Right cardiac atrium (tissue), 5 donors: ENCODE data around the gene AGAP2. TPM values are rescaled to one million over a fixed set of nuclear protein-coding genes. Genes with fewer than 3 reads are reported as not detected.

Experiments used
- ATAC-seq, 2 donors: fragments of 200-7000 bp; cut with Tn5 transposase; one replicate each; pipeline versions ENCODE4 v1.8.0 to v1.9.1; 2020; ENCODE audit warnings: moderate library complexity in 2 of 2, mild to moderate bottlenecking in 1 of 2
- DNase-seq, 3 donors: peaks; one replicate each; pipeline ENCODE4 v3.0.0-alpha.2; 2020
- H3K27ac ChIP-seq: one replicate; pipeline ENCODE4 v1.5.1; 2013; ENCODE audit warnings: mild to moderate bottlenecking, low read length, control low read depth, moderate library complexity
- H3K27me3 ChIP-seq: one replicate; pipeline ENCODE4 v1.6.1; 2013; ENCODE audit not compliant: control insufficient read depth, insufficient read depth
- H3K4me1 ChIP-seq: one replicate; pipeline ENCODE4 v1.6.1; 2013; ENCODE audit warnings: low read length; ENCODE audit not compliant: control insufficient read depth, insufficient read depth
- H3K4me3 ChIP-seq: one replicate; pipeline ENCODE4 v1.5.1; 2013; ENCODE audit warnings: low read length, control low read depth
- H3K9me3 ChIP-seq: one replicate; pipeline ENCODE4 v1.6.1; 2013; ENCODE audit warnings: low read length; ENCODE audit not compliant: control insufficient read depth
- WGBS: extraction: QIAGEN DNeasy Blood & Tissue Kit; methylation state at CpG from one replicate; pipeline ENCODE4 v1.1.7; 2013; 5-methylcytosine and 5-hydroxymethylcytosine counted together
- intact Hi-C, 4 donors: fragments of 100-400 bp; cut with DNase I; formaldehyde crosslinking; loops; one replicate each; pipeline versions ENCODE4 v1.11.0 to v1.14.0; 2022 to 2023
- polyA plus RNA-seq: library from polyadenylated mRNA; stranded (reverse); fragments of 200-250 nt; gene quantifications from one replicate; pipeline ENCODE4 v1.2.3, GENCODE V29; 2013
- total RNA-seq, 4 donors: library from RNA; stranded (reverse); fragmentation: NEBNext Ultra II Directional; extraction: Animal tissue kit (Norgen Biotek cat#: 25700); gene quantifications; one replicate each; pipeline ENCODE4 v1.2.1, GENCODE V29; 2021
- donor health status: healthy with polysubstance abuse.
- donor health status: DM: no; HTN: yes; CAD: no.
- donor health status: DM: no; HTN: no; CAD: no.
- donor health status: DM: no; HTN: yes; CAD: no; lungs with severe emphysema.
- donor health status: DM: yes; HTN: yes; CAD: no.

Gene AGAP2
- total and polyA plus RNA-seq, 5 donors: 0.53 to 1.7 (median 0.74) TPM

- Histone ChIP-seq H3K4me1 (no peaks in the 10 kb centered on the region), H3K4me3 (no peak overlapping the region), H3K27ac (no peak overlapping the region), H3K27me3 (no peaks in the 10 kb centered on the region), H3K9me3 (no peaks in the 10 kb centered on the region)
- ATAC-seq: no peak
- no peak for DNase-seq
- intact Hi-C loops: no loop called here
- WGBS: 42% methylated on average over 3 of the region's 3 CpGs
These were observed 20.9 kb upstream of the AGAP2 start for GRCh38 chr12:57759360-57759980.

- intact Hi-C loops: no loop called here
- H3K4me1 ChIP-seq: no peaks in the 10 kb centered on the region
- no peaks in the 10 kb centered on the region for H3K9me3 ChIP-seq
- DNase-seq: no peak
- no peak overlapping the region for H3K4me3 ChIP-seq
- 93% methylated on average over 25 of the region's 25 CpGs for WGBS
- no peaks in the 10 kb centered on the region for H3K27me3 ChIP-seq
- H3K27ac ChIP-seq: no peak overlapping the region
- no peak for ATAC-seq
These were observed 20.2 kb upstream of the AGAP2 start for GRCh38 chr12:57758552-57759359.

DNA sequence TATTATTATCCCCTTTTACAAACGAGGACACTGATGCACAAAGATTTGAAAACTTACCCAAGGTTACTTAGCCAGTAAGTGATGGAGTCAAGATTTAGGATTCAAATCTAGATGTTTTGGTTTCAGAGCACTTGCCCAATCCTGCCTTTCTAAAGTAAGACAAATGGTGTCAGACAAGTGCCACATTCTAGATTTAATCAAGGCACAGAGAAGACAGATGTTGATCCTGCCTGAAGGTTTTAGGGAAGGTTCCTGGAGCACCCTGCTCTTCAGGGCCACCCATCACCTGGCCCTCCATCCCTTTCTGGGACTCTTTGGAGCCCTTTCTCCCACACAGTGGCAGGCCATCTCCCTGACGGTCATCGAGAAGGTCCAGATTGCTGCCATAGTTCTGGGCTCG is 19.2 kb upstream of the AGAP2 start:
- no peaks in the 10 kb centered on the region for H3K9me3 ChIP-seq
- 91% methylated on average over 4 of the region's 4 CpGs for WGBS
- intact Hi-C loops: no loop called here
- no peaks in the 10 kb centered on the region for H3K4me1 ChIP-seq
- ATAC-seq (no peak), DNase-seq (no peak)
- no peak overlapping the region for H3K27ac ChIP-seq
- no peaks in the 10 kb centered on the region for H3K27me3 ChIP-seq
- H3K4me3 ChIP-seq: no peak overlapping the region

GRCh38 chr12:57756406-57757341 is 18.1 kb upstream of the AGAP2 start:
- peak overlapping the region; percentile 97 for H3K4me3 ChIP-seq
- DNase-seq (peak in 2 of 3 donors; percentile 72 to 79), ATAC-seq (no peak)
- 50% methylated on average over 22 of the region's 22 CpGs for WGBS
- intact Hi-C loops: no loop called here
- no peaks in the 10 kb centered on the region for H3K9me3 ChIP-seq
- no peaks in the 10 kb centered on the region for H3K27me3 ChIP-seq
- no peaks in the 10 kb centered on the region for H3K4me1 ChIP-seq
- no peak overlapping the region for H3K27ac ChIP-seq

GRCh38 chr12:57755454-57756372 is 17.2 kb upstream of the AGAP2 start:
- Histone ChIP-seq H3K27me3 (no peaks in the 10 kb centered on the region), H3K4me3 (peak overlapping the region; percentile 97), H3K9me3 (no peaks in the 10 kb centered on the region), H3K4me1 (peaks cover 2% of the 10 kb centered on the region), H3K27ac (no peak overlapping the region)
- WGBS: 2% methylated on average over 76 of the region's 76 CpGs
- intact Hi-C loops: no loop called here
- no peak for ATAC-seq
- peak in 2 of 3 donors; percentile 74 for DNase-seq

- H3K4me3 ChIP-seq: peak overlapping the region; percentile 97
- intact Hi-C loops: no loop called here
- under 1% methylated on average over 33 of the region's 34 CpGs for WGBS
- ATAC-seq (no peak), DNase-seq (peak in 1 of 3 donors; percentile 75)
- H3K27me3 ChIP-seq: no peaks in the 10 kb centered on the region
- no peak overlapping the region for H3K27ac ChIP-seq
- peaks cover 2% of the 10 kb centered on the region for H3K4me1 ChIP-seq
- no peaks in the 10 kb centered on the region for H3K9me3 ChIP-seq
These were observed 16.6 kb upstream of the AGAP2 start for GRCh38 chr12:57755194-57755453.

- Histone ChIP-seq H3K27me3 (no peaks in the 10 kb centered on the region), H3K4me1 (peaks cover 2% of the 10 kb centered on the region), H3K4me3 (peak within 1 kb of the TSS; percentile 97), H3K27ac (no peak within 1 kb of the TSS), H3K9me3 (no peaks in the 10 kb centered on the region)
- intact Hi-C loops: no loop called here
- DNase-seq (peak; percentile 57 to 86 (median 84)), ATAC-seq (peak in 1 of 2 donors; percentile 2)
- 1% methylated on average over 41 of the region's 41 CpGs for WGBS
These were observed 16.1 kb upstream of the AGAP2 start, which contains the start of gene MARCHF9 for GRCh38 chr12:57754411-57755193. TSS of gene MARCHF9 (plus strand) at chr12:57755103. CDS start at chr12:57755529, 426 bp downstream.

GRCh38 chr12:57753756-57754337 is 15.3 kb upstream of the AGAP2 start:
- Histone ChIP-seq H3K27me3 (no peaks in the 10 kb centered on the region), H3K9me3 (no peaks in the 10 kb centered on the region), H3K4me3 (no peak overlapping the region), H3K4me1 (peaks cover 2% of the 10 kb centered on the region), H3K27ac (no peak overlapping the region)
- DNase-seq (peak in 1 of 3 donors; percentile 37), ATAC-seq (no peak)
- 24% methylated on average over 1 of the region's 1 CpG for WGBS
- intact Hi-C loops: no loop called here

DNA sequence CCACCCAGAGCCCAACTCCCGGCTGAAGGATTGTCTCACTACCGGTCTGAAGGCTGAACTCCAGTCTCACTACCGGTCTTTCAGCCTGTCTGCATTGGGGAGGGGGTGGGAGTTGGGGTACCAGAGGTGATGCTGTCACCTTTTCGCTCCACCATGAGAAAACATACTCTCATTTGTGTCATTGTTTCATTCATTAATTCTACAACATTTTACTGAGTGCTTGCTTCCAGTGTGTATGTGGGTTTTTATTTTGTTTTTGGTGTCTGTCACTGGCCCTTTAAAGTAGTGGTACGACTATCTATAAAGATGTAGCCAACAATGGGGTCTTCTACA is 14.1 kb upstream of the AGAP2 start:
- no peaks in the 10 kb centered on the region for H3K27me3 ChIP-seq
- no peak for ATAC-seq
- H3K27ac ChIP-seq: no peak overlapping the region
- H3K9me3 ChIP-seq: no peaks in the 10 kb centered on the region
- intact Hi-C loops: no loop called here
- H3K4me3 ChIP-seq: peak overlapping the region; percentile 12
- under 1% methylated on average over 5 of the region's 5 CpGs for WGBS
- H3K4me1 ChIP-seq: peaks cover 2% of the 10 kb centered on the region
- no peak for DNase-seq
